ENCODE results near the gene STAB1.

DNA sequence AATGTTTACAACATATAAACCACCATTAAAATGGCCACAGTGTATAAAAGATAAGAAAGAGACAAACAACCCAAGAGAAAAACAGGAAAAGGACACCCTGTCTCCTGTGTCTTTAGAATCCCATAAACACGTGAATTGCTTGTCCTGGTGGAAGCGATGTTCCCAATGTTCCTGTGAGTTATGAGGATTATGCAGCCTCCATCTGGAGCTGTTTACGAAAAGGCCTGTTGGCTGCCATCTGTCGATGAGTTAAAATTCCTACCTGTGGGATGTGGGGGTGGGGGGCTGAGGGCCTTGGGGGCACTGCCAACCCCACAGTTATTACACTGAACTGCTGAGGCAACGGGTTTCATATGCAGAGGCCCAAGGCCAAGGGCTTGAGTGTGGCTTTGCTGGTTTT lies 26.1 kb upstream of the STAB1 start:
- TF ChIP-seq, protein P1, sequence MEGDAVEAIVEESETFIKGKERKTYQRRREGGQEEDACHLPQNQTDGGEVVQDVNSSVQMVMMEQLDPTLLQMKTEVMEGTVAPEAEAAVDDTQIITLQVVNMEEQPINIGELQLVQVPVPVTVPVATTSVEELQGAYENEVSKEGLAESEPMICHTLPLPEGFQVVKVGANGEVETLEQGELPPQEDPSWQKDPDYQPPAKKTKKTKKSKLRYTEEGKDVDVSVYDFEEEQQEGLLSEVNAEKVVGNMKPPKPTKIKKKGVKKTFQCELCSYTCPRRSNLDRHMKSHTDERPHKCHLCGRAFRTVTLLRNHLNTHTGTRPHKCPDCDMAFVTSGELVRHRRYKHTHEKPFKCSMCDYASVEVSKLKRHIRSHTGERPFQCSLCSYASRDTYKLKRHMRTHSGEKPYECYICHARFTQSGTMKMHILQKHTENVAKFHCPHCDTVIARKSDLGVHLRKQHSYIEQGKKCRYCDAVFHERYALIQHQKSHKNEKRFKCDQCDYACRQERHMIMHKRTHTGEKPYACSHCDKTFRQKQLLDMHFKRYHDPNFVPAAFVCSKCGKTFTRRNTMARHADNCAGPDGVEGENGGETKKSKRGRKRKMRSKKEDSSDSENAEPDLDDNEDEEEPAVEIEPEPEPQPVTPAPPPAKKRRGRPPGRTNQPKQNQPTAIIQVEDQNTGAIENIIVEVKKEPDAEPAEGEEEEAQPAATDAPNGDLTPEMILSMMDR (IDR thresholded peaks at IDR 0.05): no peak
- TF ChIP-seq ESRRA (IDR thresholded peaks at IDR 0.05; ENCODE audit: borderline replicate concordance, low read length) (no peak), SREBF2 (IDR thresholded peaks at IDR 0.05) (no peak), HOXB13 (CRISPR knock-in tag; IDR thresholded peaks at IDR 0.05; ENCODE audit: low read depth) (no peak)
- TF ChIP-seq, protein P2, sequence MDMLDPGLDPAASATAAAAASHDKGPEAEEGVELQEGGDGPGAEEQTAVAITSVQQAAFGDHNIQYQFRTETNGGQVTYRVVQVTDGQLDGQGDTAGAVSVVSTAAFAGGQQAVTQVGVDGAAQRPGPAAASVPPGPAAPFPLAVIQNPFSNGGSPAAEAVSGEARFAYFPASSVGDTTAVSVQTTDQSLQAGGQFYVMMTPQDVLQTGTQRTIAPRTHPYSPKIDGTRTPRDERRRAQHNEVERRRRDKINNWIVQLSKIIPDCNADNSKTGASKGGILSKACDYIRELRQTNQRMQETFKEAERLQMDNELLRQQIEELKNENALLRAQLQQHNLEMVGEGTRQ (IDR thresholded peaks at IDR 0.05): no peak
